ENCODE data around the gene CNOT6L.
"Not testable (repeated sequence)": the region's sequence is repeated elsewhere in the genome, so short reads cannot be mapped to it uniquely, and the experiment has no call there.

CNOT6L gene

GRCh38 chr4:77818602-77819403, at the start of gene CNOT6L:
CNOT6L (minus strand) TSS chr4:77819368; CDS start chr4:77819308, 60 bp downstream.
- Histone ChIP-seq H3K4me1 (ENCODE audit: control insufficient read depth, insufficient read depth, low read length) (peaks cover 10% of the 10 kb centered on the region), H3K36me3 (ENCODE audit: control insufficient read depth, insufficient read depth, low read length) (no peaks in the 10 kb centered on the region), H3K27me3 (ENCODE audit: control insufficient read depth, insufficient read depth, low read length) (no peaks in the 10 kb centered on the region), H3K27ac (ENCODE audit: low read depth, low read length) (peak within 1 kb of the TSS; percentile 94), H3K9ac (ENCODE audit: low read length) (peak within 1 kb of the TSS; percentile 98), H3K4me3 (ENCODE audit: low read length) (peak within 1 kb of the TSS; percentile 79)

DNA sequence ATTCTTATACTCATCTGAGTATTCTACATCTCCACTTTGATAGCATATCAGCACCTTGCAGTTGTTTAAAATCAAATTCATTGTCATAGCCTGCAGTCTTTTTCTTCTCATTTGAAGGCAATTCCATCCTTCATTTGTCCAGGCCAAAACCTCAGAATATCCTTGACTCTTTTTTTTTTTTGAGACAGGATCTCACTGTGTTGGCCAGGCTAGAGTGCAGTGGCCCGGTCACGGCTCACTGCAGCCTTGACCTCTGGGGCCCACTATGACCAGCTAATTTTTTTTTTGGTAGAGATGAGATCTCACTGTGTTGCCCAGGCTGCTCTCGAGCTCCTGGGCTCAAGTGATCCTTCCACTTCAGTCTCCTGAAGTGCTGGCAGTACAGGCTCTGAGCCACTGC, 46.1 kb upstream of the CNOT6L start:
- Histone ChIP-seq H3K27me3 (ENCODE audit: control insufficient read depth, insufficient read depth, low read length) (no peaks in the 10 kb centered on the region), H3K4me1 (ENCODE audit: control insufficient read depth, insufficient read depth, low read length) (peaks cover 5% of the 10 kb centered on the region), H3K27ac (ENCODE audit: low read depth, low read length) (no peak overlapping the region), H3K36me3 (ENCODE audit: control insufficient read depth, insufficient read depth, low read length) (no peaks in the 10 kb centered on the region), H3K9ac (ENCODE audit: low read length) (no peak overlapping the region), H3K4me3 (ENCODE audit: low read length) (no peak overlapping the region)

- peak overlapping the region; percentile 97 for H3K27ac ChIP-seq (ENCODE audit: low read depth, low read length)
- peak overlapping the region; percentile 35 for H3K9ac ChIP-seq (ENCODE audit: low read length)
- H3K27me3 ChIP-seq (ENCODE audit: control insufficient read depth, insufficient read depth, low read length) = not testable (repeated sequence)
Measured at GRCh38 chr4:77863341-77863740, 44.2 kb upstream of the CNOT6L start.

GRCh38 chr4:77862478-77863216, 43.5 kb upstream of the CNOT6L start, which contains the start of gene MRPL1:
MRPL1 (plus strand) TSS chr4:77862830; CDS start chr4:77862849, 19 bp downstream.
- Histone ChIP-seq H3K9ac (ENCODE audit: low read length) (peak within 1 kb of the TSS; percentile 76), H3K4me1 (ENCODE audit: control insufficient read depth, insufficient read depth, low read length) (peaks cover 5% of the 10 kb centered on the region), H3K4me3 (ENCODE audit: low read length) (peak within 1 kb of the TSS; percentile 84)

More at GRCh38 chr4:77863341-77863740, 44.2 kb upstream of the CNOT6L start:
- peak overlapping the region; percentile 84 for H3K4me3 ChIP-seq (ENCODE audit: low read length)
- H3K36me3 ChIP-seq (ENCODE audit: control insufficient read depth, insufficient read depth, low read length); H3K4me1 ChIP-seq (ENCODE audit: control insufficient read depth, insufficient read depth, low read length): not testable (repeated sequence)

DNA sequence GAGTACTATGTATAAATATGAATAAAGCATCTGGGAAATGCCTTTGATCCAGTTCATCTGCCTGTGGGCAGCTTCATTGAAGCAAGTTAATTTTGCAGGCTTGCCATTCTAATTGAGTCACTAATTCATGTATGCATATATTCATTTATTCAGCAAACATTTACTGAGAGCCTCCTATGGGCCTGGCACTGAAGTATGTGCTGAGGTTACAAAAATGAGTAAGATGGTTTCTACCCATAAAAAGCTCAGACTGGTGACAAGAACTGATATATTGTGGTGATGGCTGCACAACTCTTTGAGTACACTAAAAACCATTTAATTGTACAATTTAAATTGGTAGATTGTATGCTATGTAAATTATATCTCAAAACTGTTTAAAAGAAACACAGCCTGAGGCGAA, 42.3 kb upstream of the CNOT6L start:
- Histone ChIP-seq H3K27me3 (ENCODE audit: control insufficient read depth, insufficient read depth, low read length) (no peaks in the 10 kb centered on the region), H3K36me3 (ENCODE audit: control insufficient read depth, insufficient read depth, low read length) (no peaks in the 10 kb centered on the region), H3K4me3 (ENCODE audit: low read length) (peak overlapping the region; percentile 84), H3K27ac (ENCODE audit: low read depth, low read length) (peak overlapping the region; percentile 97), H3K4me1 (ENCODE audit: control insufficient read depth, insufficient read depth, low read length) (peaks cover 5% of the 10 kb centered on the region), H3K9ac (ENCODE audit: low read length) (peak overlapping the region; percentile 76)

More at GRCh38 chr4:77862478-77863216, 43.5 kb upstream of the CNOT6L start, which contains the start of gene MRPL1:
- Histone ChIP-seq H3K27me3 (ENCODE audit: control insufficient read depth, insufficient read depth, low read length) (no peaks in the 10 kb centered on the region), H3K27ac (ENCODE audit: low read depth, low read length) (peak within 1 kb of the TSS; percentile 97), H3K36me3 (ENCODE audit: control insufficient read depth, insufficient read depth, low read length) (no peaks in the 10 kb centered on the region)

GRCh38 chr4:77859256-77859655, 40.1 kb upstream of the CNOT6L start:
- Histone ChIP-seq H3K4me1 (ENCODE audit: control insufficient read depth, insufficient read depth, low read length) (peaks cover 5% of the 10 kb centered on the region), H3K9ac (ENCODE audit: low read length) (no peak overlapping the region), H3K27me3 (ENCODE audit: control insufficient read depth, insufficient read depth, low read length) (no peaks in the 10 kb centered on the region), H3K4me3 (ENCODE audit: low read length) (no peak overlapping the region), H3K36me3 (ENCODE audit: control insufficient read depth, insufficient read depth, low read length) (no peaks in the 10 kb centered on the region), H3K27ac (ENCODE audit: low read depth, low read length) (no peak overlapping the region)

- Histone ChIP-seq H3K36me3 (ENCODE audit: control insufficient read depth, insufficient read depth, low read length) (no peaks in the 10 kb centered on the region), H3K4me1 (ENCODE audit: control insufficient read depth, insufficient read depth, low read length) (no peaks in the 10 kb centered on the region), H3K9ac (ENCODE audit: low read length) (no peak overlapping the region), H3K4me3 (ENCODE audit: low read length) (no peak overlapping the region), H3K27me3 (ENCODE audit: control insufficient read depth, insufficient read depth, low read length) (no peaks in the 10 kb centered on the region), H3K27ac (ENCODE audit: low read depth, low read length) (no peak overlapping the region)
Measured at GRCh38 chr4:77856152-77856551, 37.0 kb upstream of the CNOT6L start.

DNA sequence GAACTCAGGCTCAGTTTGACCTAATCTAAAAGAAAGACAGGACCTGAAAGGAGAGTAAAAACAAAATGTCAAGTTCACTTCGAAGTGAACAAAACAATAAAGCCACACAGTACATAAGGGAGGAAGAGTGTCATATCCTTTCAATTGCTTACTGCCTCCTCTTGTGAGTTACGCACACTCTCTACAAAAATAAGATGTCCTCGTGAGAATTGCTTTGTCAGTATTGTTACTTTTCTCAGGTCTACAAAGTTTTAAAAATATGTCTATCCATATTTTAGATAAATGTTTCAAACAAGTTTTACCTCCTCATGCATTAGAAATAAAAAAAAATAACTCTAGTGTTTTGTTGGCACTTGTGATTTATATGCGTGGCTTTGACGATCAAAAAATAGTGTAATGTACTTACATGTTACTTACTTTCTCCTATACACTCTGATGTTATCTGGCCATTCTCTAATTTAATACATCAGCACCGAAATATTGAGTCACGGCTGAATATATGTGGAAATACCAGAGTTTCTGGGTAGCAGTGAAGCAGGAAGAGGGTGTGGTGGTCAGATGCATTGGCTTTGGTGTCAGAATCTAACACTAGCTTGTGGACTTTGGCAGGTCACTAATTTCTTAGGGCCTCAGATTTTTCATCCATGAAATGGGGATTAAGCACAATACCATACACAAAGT, 35.4 kb upstream of the CNOT6L start:
- no peaks in the 10 kb centered on the region for H3K4me1 ChIP-seq (ENCODE audit: control insufficient read depth, insufficient read depth, low read length)
- H3K27ac ChIP-seq (ENCODE audit: low read depth, low read length) = no peak overlapping the region
- H3K27me3 ChIP-seq (ENCODE audit: control insufficient read depth, insufficient read depth, low read length) = no peaks in the 10 kb centered on the region
- no peak overlapping the region for H3K4me3 ChIP-seq (ENCODE audit: low read length)
- no peaks in the 10 kb centered on the region for H3K36me3 ChIP-seq (ENCODE audit: control insufficient read depth, insufficient read depth, low read length)
- no peak overlapping the region for H3K9ac ChIP-seq (ENCODE audit: low read length)

GRCh38 chr4:77852892-77853495, 33.8 kb upstream of the CNOT6L start:
- H3K27me3 ChIP-seq (ENCODE audit: control insufficient read depth, insufficient read depth, low read length) = no peaks in the 10 kb centered on the region
- H3K36me3 ChIP-seq (ENCODE audit: control insufficient read depth, insufficient read depth, low read length) = no peaks in the 10 kb centered on the region
- H3K27ac ChIP-seq (ENCODE audit: low read depth, low read length) = no peak overlapping the region
- H3K4me3 ChIP-seq (ENCODE audit: low read length) = no peak overlapping the region
- no peaks in the 10 kb centered on the region for H3K4me1 ChIP-seq (ENCODE audit: control insufficient read depth, insufficient read depth, low read length)
- no peak overlapping the region for H3K9ac ChIP-seq (ENCODE audit: low read length)

GRCh38 chr4:77849278-77849965, 30.3 kb upstream of the CNOT6L start:
- no peak overlapping the region for H3K27ac ChIP-seq (ENCODE audit: low read depth, low read length)
- no peak overlapping the region for H3K9ac ChIP-seq (ENCODE audit: low read length)
- H3K4me1 ChIP-seq (ENCODE audit: control insufficient read depth, insufficient read depth, low read length) = no peaks in the 10 kb centered on the region
- no peak overlapping the region for H3K4me3 ChIP-seq (ENCODE audit: low read length)
- H3K27me3 ChIP-seq (ENCODE audit: control insufficient read depth, insufficient read depth, low read length) = no peaks in the 10 kb centered on the region
- H3K36me3 ChIP-seq (ENCODE audit: control insufficient read depth, insufficient read depth, low read length) = no peaks in the 10 kb centered on the region

- Histone ChIP-seq H3K27ac (ENCODE audit: low read depth, low read length) (no peak overlapping the region), H3K4me1 (ENCODE audit: control insufficient read depth, insufficient read depth, low read length) (no peaks in the 10 kb centered on the region), H3K27me3 (ENCODE audit: control insufficient read depth, insufficient read depth, low read length) (no peaks in the 10 kb centered on the region), H3K36me3 (ENCODE audit: control insufficient read depth, insufficient read depth, low read length) (no peaks in the 10 kb centered on the region), H3K9ac (ENCODE audit: low read length) (no peak overlapping the region), H3K4me3 (ENCODE audit: low read length) (no peak overlapping the region)
Measured at GRCh38 chr4:77848508-77848907, 29.3 kb upstream of the CNOT6L start.

Data from rectal smooth muscle tissue (tissue), 1 donor.